WTC11 (cell line): ENCODE results near the gene KLHL5. TPM values are rescaled to one million over a fixed set of nuclear protein-coding genes. Genes with fewer than 3 reads are reported as not detected.

Experiments
- ATAC-seq: fragments of 200-7000 bp; cut with Tn5 transposase; 2 replicates; pipeline ENCODE4 v1.10.0; 2021; ENCODE audit warnings: mild to moderate bottlenecking, moderate library complexity
- CTCF ChIA-PET: fragments of 300-600 bp; sonication (Branson Sonifier 250); formaldehyde crosslinking; loops from one replicate; lab custom pipeline; 2021; ENCODE audit warnings: antibody characterized with exemption; lab: Charles Lee
- POLR2A ChIA-PET: fragments of 350-600 bp; sonication (Branson Sonifier 250); formaldehyde crosslinking; loops from one replicate; lab custom pipeline; 2021; ENCODE audit warnings: antibody characterized with exemption; lab: Charles Lee
- DNase-seq: peaks from one replicate; pipeline ENCODE4 v3.0.0; 2021; ENCODE audit warnings: low spot score
- H3K27ac Mint-ChIP-seq: 2 replicates; pipeline ENCODE4 v1.8.0; 2021; ENCODE audit warnings: mixed read lengths
- H3K27me3 Mint-ChIP-seq: 2 replicates; pipeline ENCODE4 v1.8.0; 2021; ENCODE audit warnings: low read depth, mild to moderate bottlenecking, moderate library complexity, mixed read lengths
- H3K36me3 Mint-ChIP-seq: 2 replicates; pipeline ENCODE4 v1.8.0; 2021; ENCODE audit warnings: mixed read lengths
- H3K4me1 Mint-ChIP-seq: 2 replicates; pipeline ENCODE4 v1.8.0; 2022; ENCODE audit warnings: mixed read lengths
- H3K4me3 Mint-ChIP-seq: 2 replicates; pipeline ENCODE4 v1.8.0; 2021; ENCODE audit warnings: mild to moderate bottlenecking, moderate library complexity, mixed read lengths
- H3K9me3 Mint-ChIP-seq: 2 replicates; pipeline ENCODE4 v1.8.0; 2021; ENCODE audit warnings: mixed read lengths
- ARID4B ChIP-seq: sonication (generic); formaldehyde crosslinking; IDR thresholded peaks from 2 replicates; pipeline ENCODE4 v1.8.0; 2023; ENCODE audit warnings: missing genetic modification reagents, mild to moderate bottlenecking, borderline replicate concordance
- CBFB ChIP-seq: sonication (generic); formaldehyde crosslinking; IDR thresholded peaks from 2 replicates; pipeline ENCODE4 v1.8.1; 2022; ENCODE audit warnings: mild to moderate bottlenecking, low read depth, missing genetic modification reagents
- ELF4 ChIP-seq: sonication (generic); formaldehyde crosslinking; IDR thresholded peaks from 2 replicates; pipeline ENCODE4 v1.8.1; 2022; ENCODE audit warnings: low read depth, mild to moderate bottlenecking, moderate library complexity, missing genetic modification reagents
- EMX1 ChIP-seq: fragments of 250-450 bp; sonication (Bioruptor Pico); IDR thresholded peaks from 2 replicates; pipeline ENCODE4 v1.8.0; 2021; ENCODE audit warnings: mild to moderate bottlenecking
- ERG ChIP-seq: fragments of 250-450 bp; sonication (Bioruptor Pico); IDR thresholded peaks from 2 replicates; pipeline ENCODE4 v1.8.0; 2021; ENCODE audit warnings: mild to moderate bottlenecking
- ESRRA ChIP-seq: sonication (generic); formaldehyde crosslinking; IDR thresholded peaks from 2 replicates; pipeline ENCODE4 v1.8.1; 2022; ENCODE audit warnings: mild to moderate bottlenecking, missing genetic modification reagents, borderline replicate concordance
- FOXJ3 ChIP-seq: sonication (generic); formaldehyde crosslinking; IDR thresholded peaks from 2 replicates; pipeline ENCODE4 v1.9.0; 2021; ENCODE audit warnings: missing genetic modification reagents, mild to moderate bottlenecking, borderline replicate concordance
- FOXK1 ChIP-seq: sonication (generic); formaldehyde crosslinking; IDR thresholded peaks from 2 replicates; pipeline ENCODE4 v1.8.0; 2022; ENCODE audit warnings: mild to moderate bottlenecking, moderate library complexity, missing genetic modification reagents
- GRHL2 ChIP-seq: fragments of 250-450 bp; sonication (Bioruptor Pico); IDR thresholded peaks from 2 replicates; pipeline ENCODE4 v1.8.0; 2022; ENCODE audit warnings: mild to moderate bottlenecking, moderate library complexity; ENCODE audit not compliant: insufficient replicate concordance, severe bottlenecking
- GTF2I ChIP-seq: fragments of 250-450 bp; sonication (Bioruptor Pico); conservative IDR thresholded peaks from 2 replicates; pipeline ENCODE4 v1.4.0; 2021; ENCODE audit warnings: mild to moderate bottlenecking
- HMGA2 ChIP-seq: fragments of 250-450 bp; sonication (Bioruptor Pico); IDR thresholded peaks from 2 replicates; pipeline ENCODE4 v1.4.0; 2021; ENCODE audit warnings: mild to moderate bottlenecking, moderate library complexity
- JAZF1 ChIP-seq: fragments of 250-450 bp; sonication (Bioruptor Pico); IDR thresholded peaks from 2 replicates; pipeline ENCODE4 v1.9.0; 2021; ENCODE audit warnings: moderate library complexity, mild to moderate bottlenecking, inconsistent platforms
- KAT7 ChIP-seq: sonication (generic); formaldehyde crosslinking; IDR thresholded peaks from 2 replicates; pipeline ENCODE4 v1.8.1; 2023; ENCODE audit warnings: missing genetic modification reagents, mild to moderate bottlenecking, borderline replicate concordance
- MXD4 ChIP-seq: fragments of 250-450 bp; sonication (Bioruptor Pico); IDR thresholded peaks from 2 replicates; pipeline ENCODE4 v1.8.0; 2021; ENCODE audit warnings: mild to moderate bottlenecking, moderate library complexity, borderline replicate concordance
- NR1H2 ChIP-seq: sonication (generic); formaldehyde crosslinking; IDR thresholded peaks from 2 replicates; pipeline ENCODE4 v1.9.0; 2021; ENCODE audit warnings: mild to moderate bottlenecking, moderate library complexity, missing genetic modification reagents
- OVOL2 ChIP-seq: fragments of 250-450 bp; sonication (Bioruptor Pico); IDR thresholded peaks from 2 replicates; pipeline ENCODE4 v1.9.0; 2021; ENCODE audit warnings: mild to moderate bottlenecking, borderline replicate concordance
- SP1 ChIP-seq: sonication (generic); formaldehyde crosslinking; conservative IDR thresholded peaks from 2 replicates; pipeline ENCODE4 v1.8.1; 2022; ENCODE audit warnings: missing genetic modification reagents
- TCF7 ChIP-seq: sonication (generic); formaldehyde crosslinking; IDR thresholded peaks from 2 replicates; pipeline ENCODE4 v1.8.0; 2022; ENCODE audit warnings: mild to moderate bottlenecking, low read depth, missing genetic modification reagents, moderate library complexity
- TEAD1 ChIP-seq: sonication (generic); formaldehyde crosslinking; IDR thresholded peaks from 2 replicates; pipeline ENCODE4 v1.8.0; 2022; ENCODE audit warnings: mild to moderate bottlenecking, missing genetic modification reagents
- ZNF396 ChIP-seq: fragments of 250-450 bp; sonication (Bioruptor Pico); IDR thresholded peaks from 2 replicates; pipeline ENCODE4 v1.8.0; 2021; ENCODE audit warnings: mild to moderate bottlenecking, moderate library complexity, borderline replicate concordance
- ZNF423 ChIP-seq: fragments of 250-450 bp; sonication (Bioruptor Pico); IDR thresholded peaks from 2 replicates; pipeline ENCODE4 v2.1.2; 2022; ENCODE audit warnings: mild to moderate bottlenecking, moderate library complexity
- ZNF512 ChIP-seq: sonication (generic); formaldehyde crosslinking; IDR thresholded peaks from 2 replicates; pipeline ENCODE4 v1.8.1; 2022; ENCODE audit warnings: missing genetic modification reagents, borderline replicate concordance
- total RNA-seq: library from RNA; stranded (reverse); gene quantifications from 3 replicates; pipeline ENCODE4 v1.2.3, GENCODE V29; 2021
- TF ChIP-seq, protein P1 (sequence below): fragments of 250-450 bp; sonication (Bioruptor Pico); conservative IDR thresholded peaks from 2 replicates; pipeline ENCODE4 v1.9.0; 2021; ENCODE audit warnings: mild to moderate bottlenecking
- TF ChIP-seq, protein P2 (sequence below): sonication (generic); formaldehyde crosslinking; IDR thresholded peaks from 2 replicates; pipeline ENCODE4 v1.8.1; 2023; ENCODE audit warnings: mild to moderate bottlenecking, missing genetic modification reagents, moderate library complexity

The KLHL5 gene
- total RNA-seq, 1 experiment from 2014 or later = 21.1 TPM

DNA sequence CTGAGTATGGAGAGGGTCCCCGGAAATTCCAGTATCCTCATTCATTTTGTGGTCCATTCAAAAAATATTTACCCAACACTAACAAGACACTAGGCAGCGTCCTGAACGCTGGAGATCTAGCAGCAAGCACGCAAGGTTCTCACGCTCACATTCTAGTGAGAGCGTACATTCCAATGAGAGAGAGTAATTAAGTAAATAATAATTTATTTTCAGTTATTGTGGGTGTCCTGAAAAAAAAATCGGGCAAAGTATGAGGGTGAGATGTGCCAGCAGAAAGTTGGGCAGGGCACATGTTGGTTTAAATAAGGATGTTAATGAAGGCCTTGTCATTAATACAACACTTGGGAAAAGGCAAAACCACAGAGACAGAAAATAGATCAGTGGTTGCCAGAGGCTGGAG lies 25.9 kb upstream of the KLHL5 start:
- H3K27ac Mint-ChIP-seq = no peak overlapping the region
- peaks cover 8% of the 10 kb centered on the region for H3K4me1 Mint-ChIP-seq
- H3K9me3 Mint-ChIP-seq = no peaks in the 10 kb centered on the region
- DNase-seq (no peak), ATAC-seq (no peak)
- no peaks in the 10 kb centered on the region for H3K27me3 Mint-ChIP-seq
- CTCF ChIA-PET = no interaction called here
- TF ChIP-seq ERG (CRISPR knock-in tag) = no peak
- TF ChIP-seq, protein P1, sequence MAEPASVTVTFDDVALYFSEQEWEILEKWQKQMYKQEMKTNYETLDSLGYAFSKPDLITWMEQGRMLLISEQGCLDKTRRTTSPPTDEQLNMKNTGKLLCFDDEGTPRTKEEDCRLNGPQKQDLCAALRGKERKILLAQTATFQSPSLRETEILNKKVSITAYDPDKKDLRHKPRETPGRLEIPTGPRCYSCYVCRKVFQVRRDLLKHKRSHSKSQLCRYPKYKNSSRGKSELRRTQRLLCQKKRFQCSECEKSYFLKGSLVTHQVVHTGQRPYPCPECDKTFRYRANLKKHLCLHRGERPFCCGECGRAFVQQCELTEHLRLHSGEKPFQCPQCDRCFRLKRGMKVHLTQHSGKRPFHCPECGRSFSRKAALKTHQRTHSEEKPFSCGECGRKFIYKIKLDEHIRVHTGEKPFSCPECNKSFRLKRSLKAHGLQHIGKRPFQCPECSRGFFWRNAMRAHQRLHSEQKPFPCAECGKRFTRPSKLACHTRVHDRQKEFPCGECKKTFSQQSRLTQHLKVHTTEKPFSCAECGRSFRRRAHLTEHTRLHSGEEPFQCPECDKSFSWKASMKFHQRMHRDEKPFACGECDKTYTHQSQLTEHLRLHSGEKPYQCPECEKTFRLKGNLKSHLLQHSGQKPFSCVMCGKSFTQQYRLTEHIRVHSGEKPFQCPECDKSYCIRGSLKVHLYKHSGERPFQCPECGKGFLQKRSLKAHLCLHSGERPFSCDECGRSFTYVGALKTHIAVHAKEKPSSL (CRISPR knock-in tag) = no peak
- no peak for TF ChIP-seq FOXK1 (CRISPR knock-in tag)
- TF ChIP-seq ZNF423 (CRISPR knock-in tag) = no peak
- no peak for TF ChIP-seq GTF2I (CRISPR knock-in tag)
- TF ChIP-seq TCF7 (CRISPR knock-in tag) = no peak
- TF ChIP-seq NR1H2 (CRISPR knock-in tag) = no peak
- no peak for TF ChIP-seq CBFB (CRISPR knock-in tag)
- TF ChIP-seq JAZF1 (CRISPR knock-in tag) = no peak
- TF ChIP-seq, protein P2, sequence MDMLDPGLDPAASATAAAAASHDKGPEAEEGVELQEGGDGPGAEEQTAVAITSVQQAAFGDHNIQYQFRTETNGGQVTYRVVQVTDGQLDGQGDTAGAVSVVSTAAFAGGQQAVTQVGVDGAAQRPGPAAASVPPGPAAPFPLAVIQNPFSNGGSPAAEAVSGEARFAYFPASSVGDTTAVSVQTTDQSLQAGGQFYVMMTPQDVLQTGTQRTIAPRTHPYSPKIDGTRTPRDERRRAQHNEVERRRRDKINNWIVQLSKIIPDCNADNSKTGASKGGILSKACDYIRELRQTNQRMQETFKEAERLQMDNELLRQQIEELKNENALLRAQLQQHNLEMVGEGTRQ = no peak
- TF ChIP-seq ESRRA (CRISPR knock-in tag) = no peak
- no peak for TF ChIP-seq SP1 (CRISPR knock-in tag)
- no peak for TF ChIP-seq FOXJ3 (CRISPR knock-in tag)
- no peak for TF ChIP-seq OVOL2 (CRISPR knock-in tag)
- H3K36me3 Mint-ChIP-seq = no peaks in the 10 kb centered on the region
- POLR2A ChIA-PET = no interaction called here
- no peak overlapping the region for H3K4me3 Mint-ChIP-seq

DNA sequence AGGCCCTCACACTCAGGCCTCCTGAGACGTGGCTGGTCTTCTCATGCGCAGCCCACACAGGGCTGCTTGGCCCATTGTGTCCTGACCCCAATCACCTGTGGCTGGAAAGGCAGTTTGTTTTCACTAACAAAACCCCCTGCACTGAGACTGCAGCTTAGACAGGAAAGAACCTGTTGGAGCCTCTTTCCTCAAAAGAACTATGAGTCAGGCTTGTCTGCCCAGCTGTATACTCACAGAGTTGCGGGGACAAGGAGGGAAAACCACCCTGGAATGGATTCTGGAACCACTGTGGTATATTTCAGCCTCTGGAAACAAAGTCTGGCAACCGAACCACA lies 24.6 kb upstream of the KLHL5 start:
- DNase-seq (no peak), ATAC-seq (peak; percentile 77)

GRCh38 chr4:39037941-39038340 lies 24.1 kb upstream of the KLHL5 start:
- POLR2A ChIA-PET = no interaction called here
- H3K36me3 Mint-ChIP-seq = no peaks in the 10 kb centered on the region
- H3K27ac Mint-ChIP-seq = peak overlapping the region; percentile 79; the same call in 1 of the 2 replicates
- ATAC-seq = no peak
- H3K4me1 Mint-ChIP-seq = peaks cover 13% of the 10 kb centered on the region
- no peak overlapping the region for H3K4me3 Mint-ChIP-seq
- H3K27me3 Mint-ChIP-seq = no peaks in the 10 kb centered on the region
- no peaks in the 10 kb centered on the region for H3K9me3 Mint-ChIP-seq
- DNase-seq = no peak
- CTCF ChIA-PET = no interaction called here
- TF ChIP-seq ZNF396 (CRISPR knock-in tag) = no peak
- no peak for TF ChIP-seq KAT7 (CRISPR knock-in tag)
- no peak for TF ChIP-seq ARID4B
- no peak for TF ChIP-seq EMX1 (CRISPR knock-in tag)
- TF ChIP-seq ZNF423 (CRISPR knock-in tag) = no peak
- no peak for TF ChIP-seq ZNF512
- no peak for TF ChIP-seq HMGA2

More for the DNA sequence above, 24.6 kb upstream of the KLHL5 start:
- CTCF ChIA-PET = no interaction called here
- TF ChIP-seq ELF4 (CRISPR knock-in tag) = no peak
- TF ChIP-seq HMGA2 = no peak
- no peak for TF ChIP-seq GTF2I (CRISPR knock-in tag)
- TF ChIP-seq GRHL2 (CRISPR knock-in tag) = no peak
- TF ChIP-seq TEAD1 (CRISPR knock-in tag) = no peak
- TF ChIP-seq MXD4 (CRISPR knock-in tag) = no peak
- POLR2A ChIA-PET = no interaction called here
- Mint-ChIP-seq H3K4me3 (no peak overlapping the region), H3K36me3 (no peaks in the 10 kb centered on the region), H3K27ac (peak overlapping the region; percentile 79; the same call in 1 of the 2 replicates), H3K4me1 (peaks cover 12% of the 10 kb centered on the region), H3K27me3 (no peaks in the 10 kb centered on the region), H3K9me3 (no peaks in the 10 kb centered on the region)
